Heart right ventricle (tissue), 16 donors: ENCODE measurements around the gene LRIG1. TPM values are rescaled to one million over a fixed set of nuclear protein-coding genes. Genes with fewer than 3 reads are reported as not detected.
A peak's percentile ranks its signal among the peaks of the same experiment; 100 is the strongest.

ENCODE experiments used
- ATAC-seq, 8 donors: fragments of 200-7000 bp; cut with Tn5 transposase; one replicate each; pipeline ENCODE4 v1.9.1; 2020; ENCODE audit warnings: mild to moderate bottlenecking in 8 of 8, moderate library complexity in 8 of 8, moderate number of reproducible peaks in 1 of 8
- DNase-seq, 2 donors: peaks; one replicate each; pipeline ENCODE4 v3.0.0-alpha.2; 2020
- H3K27ac ChIP-seq, 10 donors: fragments of 200-600 bp; sonication (generic) in 2 of 10; one replicate each; pipeline versions ENCODE4 v1.5.0 to v1.8.0; 2020 to 2022; ENCODE audit warnings: mild to moderate bottlenecking in 3 of 10
- H3K27me3 ChIP-seq, 7 donors: fragments of 200-600 bp; one replicate each; pipeline ENCODE4 v1.8.0; 2021 to 2022; ENCODE audit warnings: mild to moderate bottlenecking in 2 of 7
- H3K36me3 ChIP-seq, 9 donors: fragments of 200-600 bp; sonication (generic) in 1 of 9; one replicate each; pipeline versions ENCODE4 v1.5.0 to v1.8.0; 2020 to 2022; ENCODE audit warnings: mild to moderate bottlenecking in 2 of 9
- H3K4me1 ChIP-seq, 9 donors: fragments of 200-600 bp; sonication (generic) in 1 of 9; one replicate each; pipeline versions ENCODE4 v1.5.0 to v1.8.0; 2020 to 2022; ENCODE audit warnings: mild to moderate bottlenecking in 4 of 9
- H3K4me3 ChIP-seq, 10 donors: fragments of 200-600 bp; sonication (generic) in 2 of 10; one replicate each; pipeline versions ENCODE4 v1.5.0 to v1.8.0; 2020 to 2022; ENCODE audit warnings: mild to moderate bottlenecking in 7 of 10, moderate library complexity in 2 of 10
- H3K9me3 ChIP-seq, 11 donors: fragments of 200-600 bp in 10 of 11; sonication (generic) in 2 of 11; one replicate each; pipeline versions ENCODE4 v1.5.0 to v1.8.0; 2013 to 2022; ENCODE audit warnings: mild to moderate bottlenecking in 2 of 11, control low read depth in 1 of 11, moderate library complexity in 1 of 11
- CTCF ChIP-seq, 9 donors: fragments of 200-600 bp; sonication (generic) in 2 of 9; IDR thresholded peaks; one replicate each; pipeline versions ENCODE4 v1.5.0 to v1.8.0; 2021 to 2022; ENCODE audit warnings: antibody characterized with exemption in 9 of 9, mild to moderate bottlenecking in 5 of 9, moderate library complexity in 1 of 9
- WGBS, 2 donors: extraction: QIAGEN DNeasy Blood & Tissue Kit; methylation state at CpG; one replicate each; pipeline ENCODE4 v1.1.7; 2013; ENCODE audit warnings: inconsistent platforms in 1 of 2; 5-methylcytosine and 5-hydroxymethylcytosine counted together
- intact Hi-C, 10 donors: fragments of 100-400 bp; cut with DNase I; formaldehyde crosslinking; loops; one replicate each; pipeline versions ENCODE4 v1.11.1 to v1.14.2; 2022
- polyA plus RNA-seq, 2 donors: library from polyadenylated mRNA; stranded (reverse); fragments of 200-250 nt; gene quantifications; one replicate each; pipeline ENCODE4 v1.2.3, GENCODE V29; 2013
- total RNA-seq, 10 donors: library from RNA; stranded (reverse); fragmentation: NEBNext Ultra II Directional in 3 of 10; extraction: Animal tissue kit (Norgen Biotek cat#: 25700) in 3 of 10; gene quantifications; one replicate each; pipeline versions ENCODE4 v1.2.1 to v1.2.4, GENCODE V29; 2021 to 2023
- donor health status: Arrhythmogenic right ventricular cardiomyopathy.
- donor health status: ischemic (EF 13 %, LVEDD 7.1; RV severe dilation, severe dysfunction).
- donor health status: healthy with polysubstance abuse.
- donor health status: DM: no; HTN: yes; CAD: no.
- donor health status: DM: no; HTN: no; CAD: no.
- donor health status: ischemic (EF 25% LVEDD 6.9; RV normal size, moderate dysfunction).
- donor health status: ischemic (EF 25% LVEDD 5.7; RV mildly dilated, moderate dysfunction).
- donor health status: healthy.
- donor health status: DM: yes; HTN: yes; CAD: no.
- donor health status: Ischemic cardiomyopathy.
- donor health status: ischemic (EF 35%, LVEDD 5.7; RV mildly dilated, moderate dysfunction).
- donor health status: nonischemic (EF 11% LVEDD 7.7; RV severe dilation, severe dysfunction).
- donor health status: DM: yes; HTN: yes; CAD: no.
- donor health status: PGD.
- donor health status: ischemic (EF 29% LVEDD 5.4; RV normal size, mild dysfunction).
- donor health status: nonischemic (EF 23%, LVEDD 6.1; RV moderate dilation, normal function).

LRIG1 gene
- total and polyA plus RNA-seq, 12 donors = 23.8 to 109 (median 94.2) TPM

GRCh38 chr3:66466606-66467270, 34.1 kb downstream of the LRIG1 start:
- Histone ChIP-seq H3K27ac (no peak overlapping the region), H3K9me3 (no peaks in the 10 kb centered on the region), H3K4me1 (peaks cover 5 to 79% (median 46%) of the 10 kb centered on the region in 9 donors), H3K4me3 (no peak overlapping the region), H3K36me3 (peaks cover 0 to 6% (median 0%) of the 10 kb centered on the region in 9 donors), H3K27me3 (no peaks in the 10 kb centered on the region)
- ATAC-seq = no peak
- TF ChIP-seq CTCF (IDR thresholded peaks at IDR 0.05) = no peak
- intact Hi-C loops = no loop called here
- DNase-seq = no peak
- WGBS, 2 donors = 79% methylated on average over 11 of the region's 11 CpGs

- TF ChIP-seq CTCF (IDR thresholded peaks at IDR 0.05) = no peak
- no peak for DNase-seq
- peaks cover 0 to 18% (median 1%) of the 10 kb centered on the region in 9 donors for H3K36me3 ChIP-seq
- no peaks in the 10 kb centered on the region for H3K27me3 ChIP-seq
- ATAC-seq = no peak
- peaks cover 5 to 74% (median 47%) of the 10 kb centered on the region in 9 donors for H3K4me1 ChIP-seq
- no peak overlapping the region for H3K4me3 ChIP-seq
- WGBS, 2 donors = 96% methylated on average over 4 of the region's 4 CpGs
- H3K27ac ChIP-seq = no peak overlapping the region
- intact Hi-C loops = no loop called here
- H3K9me3 ChIP-seq = no peaks in the 10 kb centered on the region
Measured at GRCh38 chr3:66465587-66465986, 35.2 kb downstream of the LRIG1 start.

GRCh38 chr3:66465034-66465433, 35.8 kb downstream of the LRIG1 start:
- Histone ChIP-seq H3K27ac (peak overlapping the region in 4 of 10 donors; percentile 1 to 38 (median 16)), H3K36me3 (peaks cover 0 to 23% (median 4%) of the 10 kb centered on the region in 9 donors), H3K27me3 (no peaks in the 10 kb centered on the region), H3K4me3 (no peak overlapping the region), H3K4me1 (peaks cover 5 to 76% (median 52%) of the 10 kb centered on the region in 9 donors), H3K9me3 (no peaks in the 10 kb centered on the region)
- WGBS, 2 donors = 71 to 87% methylated on average over 3 of the region's 3 CpGs
- DNase-seq (no peak), ATAC-seq (peak in 2 of 8 donors; percentile 29 to 36)
- no peak for TF ChIP-seq CTCF (IDR thresholded peaks at IDR 0.05)
- intact Hi-C loops = no loop called here

GRCh38 chr3:66464512-66464894, 36.3 kb downstream of the LRIG1 start:
- WGBS, 2 donors = 61 to 65% methylated on average over 3 of the region's 3 CpGs
- H3K27ac ChIP-seq = peak overlapping the region in 4 of 10 donors; percentile 1 to 38 (median 16)
- no peak for TF ChIP-seq CTCF (IDR thresholded peaks at IDR 0.05)
- no peak for DNase-seq
- intact Hi-C loops = no loop called here
- H3K9me3 ChIP-seq = no peaks in the 10 kb centered on the region
- H3K4me1 ChIP-seq = peaks cover 5 to 79% (median 57%) of the 10 kb centered on the region in 9 donors
- no peaks in the 10 kb centered on the region for H3K27me3 ChIP-seq
- no peak overlapping the region for H3K4me3 ChIP-seq
- ATAC-seq = peak in 5 of 8 donors; percentile 22 to 68 (median 48)
- peaks cover 0 to 25% (median 4%) of the 10 kb centered on the region in 9 donors for H3K36me3 ChIP-seq
